WTC11 (cell line): Measurements from ENCODE around the gene ASCC1.
"Not testable (repeated sequence)": the region's sequence is repeated elsewhere in the genome, so short reads cannot be mapped to it uniquely, and the experiment has no call there.

Experiments used
- CREB1 ChIP-seq: sonication (generic); formaldehyde crosslinking; IDR thresholded peaks from 2 replicates; pipeline ENCODE4 v1.8.0; 2023; ENCODE audit warnings: mild to moderate bottlenecking, missing genetic modification reagents
- ELF4 ChIP-seq: sonication (generic); formaldehyde crosslinking; IDR thresholded peaks from 2 replicates; pipeline ENCODE4 v1.8.1; 2022; ENCODE audit warnings: low read depth, mild to moderate bottlenecking, moderate library complexity, missing genetic modification reagents
- NR3C1 ChIP-seq: sonication (generic); formaldehyde crosslinking; conservative IDR thresholded peaks from 2 replicates; pipeline ENCODE4 v1.8.1; 2023; ENCODE audit warnings: low read depth, mild to moderate bottlenecking, missing genetic modification reagents
- RELA ChIP-seq: sonication (generic); formaldehyde crosslinking; IDR thresholded peaks from 2 replicates; pipeline ENCODE4 v1.8.1; 2022; ENCODE audit warnings: missing genetic modification reagents, mild to moderate bottlenecking, borderline replicate concordance
- ZNF281 ChIP-seq: sonication (generic); formaldehyde crosslinking; IDR thresholded peaks from 2 replicates; pipeline ENCODE4 v1.8.0; 2023; ENCODE audit warnings: mild to moderate bottlenecking, missing genetic modification reagents
- ZNF416 ChIP-seq: fragments of 250-450 bp; sonication (Bioruptor Pico); IDR thresholded peaks from 2 replicates; pipeline ENCODE4 v1.9.0; 2021; ENCODE audit warnings: mild to moderate bottlenecking, inconsistent platforms
- TF ChIP-seq, protein P1 (sequence below): sonication (generic); formaldehyde crosslinking; IDR thresholded peaks from 2 replicates; pipeline ENCODE4 v1.8.0; 2022; ENCODE audit warnings: mild to moderate bottlenecking, missing genetic modification reagents
- TF ChIP-seq, protein P2 (sequence below): fragments of 200-600 bp; IDR thresholded peaks from 2 replicates; pipeline ENCODE4 v1.8.0; 2022; ENCODE audit warnings: antibody characterized with exemption
- TF ChIP-seq, protein P3 (sequence below): sonication (generic); formaldehyde crosslinking; IDR thresholded peaks from 2 replicates; pipeline ENCODE4 v1.8.0; 2022; ENCODE audit warnings: mild to moderate bottlenecking, missing genetic modification reagents
- TF ChIP-seq, protein P4 (sequence below): sonication (generic); formaldehyde crosslinking; IDR thresholded peaks from 2 replicates; pipeline ENCODE4 v1.8.1; 2023; ENCODE audit warnings: mild to moderate bottlenecking, missing genetic modification reagents, moderate library complexity
- TF ChIP-seq, protein P5 (sequence below): sonication (generic); formaldehyde crosslinking; IDR thresholded peaks from 2 replicates; pipeline ENCODE4 v1.8.0; 2022; ENCODE audit warnings: mild to moderate bottlenecking, missing genetic modification reagents

DNA sequence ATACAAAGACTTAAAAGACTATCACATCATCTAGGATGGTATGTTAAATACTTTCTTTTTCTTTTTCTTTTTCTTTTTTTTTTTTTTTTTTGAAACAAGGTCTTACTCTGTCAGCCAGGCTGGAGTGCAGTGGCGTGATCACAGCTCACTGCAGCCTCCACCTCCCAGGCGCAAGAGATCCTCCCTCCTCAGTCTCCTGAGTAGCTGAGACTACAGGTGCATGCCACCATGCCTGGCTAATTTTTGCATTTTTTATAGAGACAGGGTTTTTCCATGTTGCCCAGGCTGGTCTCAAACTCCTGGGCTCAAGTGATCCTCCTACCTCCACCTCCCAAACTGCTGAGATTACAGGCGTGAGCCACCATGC is 108.1 kb downstream of the ASCC1 start:
- TF ChIP-seq, protein P1, sequence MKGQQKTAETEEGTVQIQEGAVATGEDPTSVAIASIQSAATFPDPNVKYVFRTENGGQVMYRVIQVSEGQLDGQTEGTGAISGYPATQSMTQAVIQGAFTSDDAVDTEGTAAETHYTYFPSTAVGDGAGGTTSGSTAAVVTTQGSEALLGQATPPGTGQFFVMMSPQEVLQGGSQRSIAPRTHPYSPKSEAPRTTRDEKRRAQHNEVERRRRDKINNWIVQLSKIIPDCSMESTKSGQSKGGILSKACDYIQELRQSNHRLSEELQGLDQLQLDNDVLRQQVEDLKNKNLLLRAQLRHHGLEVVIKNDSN, result not testable (repeated sequence)
- TF ChIP-seq, protein P2, sequence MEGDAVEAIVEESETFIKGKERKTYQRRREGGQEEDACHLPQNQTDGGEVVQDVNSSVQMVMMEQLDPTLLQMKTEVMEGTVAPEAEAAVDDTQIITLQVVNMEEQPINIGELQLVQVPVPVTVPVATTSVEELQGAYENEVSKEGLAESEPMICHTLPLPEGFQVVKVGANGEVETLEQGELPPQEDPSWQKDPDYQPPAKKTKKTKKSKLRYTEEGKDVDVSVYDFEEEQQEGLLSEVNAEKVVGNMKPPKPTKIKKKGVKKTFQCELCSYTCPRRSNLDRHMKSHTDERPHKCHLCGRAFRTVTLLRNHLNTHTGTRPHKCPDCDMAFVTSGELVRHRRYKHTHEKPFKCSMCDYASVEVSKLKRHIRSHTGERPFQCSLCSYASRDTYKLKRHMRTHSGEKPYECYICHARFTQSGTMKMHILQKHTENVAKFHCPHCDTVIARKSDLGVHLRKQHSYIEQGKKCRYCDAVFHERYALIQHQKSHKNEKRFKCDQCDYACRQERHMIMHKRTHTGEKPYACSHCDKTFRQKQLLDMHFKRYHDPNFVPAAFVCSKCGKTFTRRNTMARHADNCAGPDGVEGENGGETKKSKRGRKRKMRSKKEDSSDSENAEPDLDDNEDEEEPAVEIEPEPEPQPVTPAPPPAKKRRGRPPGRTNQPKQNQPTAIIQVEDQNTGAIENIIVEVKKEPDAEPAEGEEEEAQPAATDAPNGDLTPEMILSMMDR, result not testable (repeated sequence)
- TF ChIP-seq ZNF416 (CRISPR knock-in tag); NR3C1 (CRISPR knock-in tag); CREB1 (CRISPR knock-in tag); RELA (CRISPR knock-in tag); ZNF281; ELF4 (CRISPR knock-in tag): not testable (repeated sequence)
- TF ChIP-seq, protein P3, sequence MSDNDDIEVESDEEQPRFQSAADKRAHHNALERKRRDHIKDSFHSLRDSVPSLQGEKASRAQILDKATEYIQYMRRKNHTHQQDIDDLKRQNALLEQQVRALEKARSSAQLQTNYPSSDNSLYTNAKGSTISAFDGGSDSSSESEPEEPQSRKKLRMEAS, result not testable (repeated sequence)
- TF ChIP-seq, protein P4, sequence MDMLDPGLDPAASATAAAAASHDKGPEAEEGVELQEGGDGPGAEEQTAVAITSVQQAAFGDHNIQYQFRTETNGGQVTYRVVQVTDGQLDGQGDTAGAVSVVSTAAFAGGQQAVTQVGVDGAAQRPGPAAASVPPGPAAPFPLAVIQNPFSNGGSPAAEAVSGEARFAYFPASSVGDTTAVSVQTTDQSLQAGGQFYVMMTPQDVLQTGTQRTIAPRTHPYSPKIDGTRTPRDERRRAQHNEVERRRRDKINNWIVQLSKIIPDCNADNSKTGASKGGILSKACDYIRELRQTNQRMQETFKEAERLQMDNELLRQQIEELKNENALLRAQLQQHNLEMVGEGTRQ (CRISPR knock-in tag), result not testable (repeated sequence)
- TF ChIP-seq, protein P5, sequence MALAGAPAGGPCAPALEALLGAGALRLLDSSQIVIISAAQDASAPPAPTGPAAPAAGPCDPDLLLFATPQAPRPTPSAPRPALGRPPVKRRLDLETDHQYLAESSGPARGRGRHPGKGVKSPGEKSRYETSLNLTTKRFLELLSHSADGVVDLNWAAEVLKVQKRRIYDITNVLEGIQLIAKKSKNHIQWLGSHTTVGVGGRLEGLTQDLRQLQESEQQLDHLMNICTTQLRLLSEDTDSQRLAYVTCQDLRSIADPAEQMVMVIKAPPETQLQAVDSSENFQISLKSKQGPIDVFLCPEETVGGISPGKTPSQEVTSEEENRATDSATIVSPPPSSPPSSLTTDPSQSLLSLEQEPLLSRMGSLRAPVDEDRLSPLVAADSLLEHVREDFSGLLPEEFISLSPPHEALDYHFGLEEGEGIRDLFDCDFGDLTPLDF (CRISPR knock-in tag), result not testable (repeated sequence)
